Liver (tissue), 9 donors: ENCODE results near the gene ABAT. TPM values are rescaled to one million over a fixed set of nuclear protein-coding genes. Genes with fewer than 3 reads are reported as not detected.

ENCODE experiments used
- DNase-seq: peaks from one replicate; pipeline ENCODE4 v3.0.0-alpha.2; 2017; ENCODE audit warnings: low spot score
- H3K27ac ChIP-seq, 2 donors: one replicate each; pipeline ENCODE4 v1.7.0; 2013; ENCODE audit warnings: inconsistent platforms in 2 of 2, low read length in 2 of 2, control low read depth in 1 of 2, low read depth in 1 of 2, mild to moderate bottlenecking in 1 of 2
- H3K27me3 ChIP-seq, 4 donors: one replicate each; pipeline versions ENCODE4 v1.6.1 to v1.7.0; 2013; ENCODE audit warnings: low read length in 3 of 4, inconsistent platforms in 1 of 4, mild to moderate bottlenecking in 1 of 4, moderate library complexity in 1 of 4; ENCODE audit not compliant: control insufficient read depth in 4 of 4, insufficient read depth in 4 of 4
- H3K36me3 ChIP-seq, 4 donors: one replicate each; pipeline versions ENCODE4 v1.6.1 to v1.7.0; 2013; ENCODE audit warnings: low read length in 3 of 4, mild to moderate bottlenecking in 3 of 4, low read depth in 1 of 4, moderate library complexity in 1 of 4; ENCODE audit not compliant: control insufficient read depth in 4 of 4, insufficient read depth in 3 of 4
- H3K4me1 ChIP-seq, 4 donors: one replicate each; pipeline versions ENCODE4 v1.6.1 to v1.7.0; 2013; ENCODE audit warnings: low read length in 3 of 4, mild to moderate bottlenecking in 3 of 4, moderate library complexity in 1 of 4; ENCODE audit not compliant: control insufficient read depth in 4 of 4, insufficient read depth in 4 of 4
- H3K4me3 ChIP-seq, 3 donors: one replicate each; pipeline versions ENCODE4 v1.6.1 to v1.7.0; 2013; ENCODE audit warnings: low read length in 3 of 3, control low read depth in 1 of 3, low read depth in 1 of 3, mild to moderate bottlenecking in 1 of 3
- H3K9ac ChIP-seq, 2 donors: one replicate each; pipeline ENCODE4 v1.7.0; 2013; ENCODE audit warnings: low read length in 2 of 2, mild to moderate bottlenecking in 2 of 2, moderate library complexity in 2 of 2, control low read depth in 1 of 2, low read depth in 1 of 2
- H3K9me3 ChIP-seq, 4 donors: one replicate each; pipeline versions ENCODE4 v1.6.1 to v1.7.0; 2013; ENCODE audit warnings: low read length in 3 of 4; ENCODE audit not compliant: control insufficient read depth in 4 of 4
- ATF3 ChIP-seq: IDR thresholded peaks from 2 replicates; pipeline ENCODE4 v1.6.1; 2016; ENCODE audit warnings: antibody characterized with exemption
- CTCF ChIP-seq: fragments of 150-350 bp; IDR thresholded peaks from 2 replicates; pipeline ENCODE4 v1.5.1; 2017; ENCODE audit warnings: improper control_type of control experiment, low read depth, low read length; ENCODE audit not compliant: missing input control
- EGR1 ChIP-seq, 2 donors: IDR thresholded peaks; 2 replicates each; pipeline ENCODE4 v1.6.1; 2016 to 2018; ENCODE audit warnings: antibody characterized with exemption in 2 of 2, low read depth in 2 of 2
- FOXA1 ChIP-seq: IDR thresholded peaks from 2 replicates; pipeline ENCODE4 v1.6.1; 2016; ENCODE audit warnings: antibody characterized with exemption
- FOXA2 ChIP-seq: IDR thresholded peaks from 2 replicates; pipeline ENCODE4 v1.6.1; 2016; ENCODE audit warnings: antibody characterized with exemption
- GABPA ChIP-seq, 2 donors: IDR thresholded peaks in 1 of 2; conservative IDR thresholded peaks in 1 of 2; 2 replicates each; pipeline ENCODE4 v1.6.1; 2016; ENCODE audit warnings: antibody characterized with exemption in 2 of 2, mild to moderate bottlenecking in 1 of 2, moderate library complexity in 1 of 2
- HNF4A ChIP-seq, 2 donors: conservative IDR thresholded peaks; 2 replicates each; pipeline ENCODE4 v1.6.1; 2016; ENCODE audit warnings: antibody characterized with exemption in 2 of 2, mild to moderate bottlenecking in 2 of 2
- HNF4G ChIP-seq: IDR thresholded peaks from 2 replicates; pipeline ENCODE4 v1.6.1; 2016; ENCODE audit warnings: antibody characterized with exemption
- JUND ChIP-seq, 2 donors: IDR thresholded peaks; 2 replicates each; pipeline ENCODE4 v1.6.1; 2016; ENCODE audit warnings: antibody characterized with exemption in 2 of 2
- MAX ChIP-seq: IDR thresholded peaks from 2 replicates; pipeline ENCODE4 v1.6.1; 2016; ENCODE audit warnings: antibody characterized with exemption
- NR2F2 ChIP-seq: IDR thresholded peaks from 2 replicates; pipeline ENCODE4 v1.6.1; 2016; ENCODE audit warnings: antibody characterized with exemption
- RAD21 ChIP-seq, 2 donors: IDR thresholded peaks; 2 replicates each; pipeline ENCODE4 v1.6.1; 2016; ENCODE audit warnings: antibody characterized with exemption in 2 of 2, mild to moderate bottlenecking in 2 of 2
- REST ChIP-seq: IDR thresholded peaks from 2 replicates; pipeline ENCODE4 v1.6.1; 2016; ENCODE audit warnings: antibody characterized with exemption, mild to moderate bottlenecking
- RXRA ChIP-seq, 2 donors: IDR thresholded peaks; 2 replicates each; pipeline ENCODE4 v1.6.1; 2017 to 2018; ENCODE audit warnings: antibody characterized with exemption in 2 of 2, mild to moderate bottlenecking in 1 of 2
- SP1 ChIP-seq: IDR thresholded peaks from 2 replicates; pipeline ENCODE4 v1.6.1; 2018; ENCODE audit warnings: antibody characterized with exemption, mild to moderate bottlenecking
- TAF1 ChIP-seq: conservative IDR thresholded peaks from 2 replicates; pipeline ENCODE4 v1.6.1; 2016; ENCODE audit warnings: antibody characterized with exemption, mild to moderate bottlenecking
- YY1 ChIP-seq: IDR thresholded peaks from 2 replicates; pipeline ENCODE4 v1.6.1; 2016; ENCODE audit warnings: antibody characterized with exemption, mild to moderate bottlenecking
- ZBTB33 ChIP-seq: IDR thresholded peaks from 2 replicates; pipeline ENCODE4 v1.6.1; 2016; ENCODE audit warnings: antibody characterized with exemption
- WGBS: extraction: QIAGEN DNeasy Blood & Tissue Kit; methylation state at CpG from one replicate; pipeline ENCODE4 v1.1.7; 2013; 5-methylcytosine and 5-hydroxymethylcytosine counted together
- polyA plus RNA-seq, 2 donors: library from polyadenylated mRNA; stranded (reverse) in 1 of 2; unstranded in 1 of 2; fragments of 200-250 nt in 1 of 2; fragments of >200 nt in 1 of 2; fragmentation: Nextera tagmentation in 1 of 2; extraction: Ambion mirVana in 1 of 2; gene quantifications; one replicate each; pipeline versions ENCODE4 v1.2.1 to v1.2.3, GENCODE V29; 2013 to 2015
- total RNA-seq, 2 donors: library from RNA; depleted of rRNA; stranded (reverse); fragments of >200 nt; gene quantifications; one replicate each; pipeline ENCODE4 v1.2.3, GENCODE V29; 2014
- donor health status: healthy.
- donor health status: healthy.
- donor health status: healthy.
- donor health status: healthy.
- donor health status: healthy.

ABAT gene
- total and polyA plus RNA-seq, 4 donors, result 52.4 to 205 (median 141) TPM

DNA sequence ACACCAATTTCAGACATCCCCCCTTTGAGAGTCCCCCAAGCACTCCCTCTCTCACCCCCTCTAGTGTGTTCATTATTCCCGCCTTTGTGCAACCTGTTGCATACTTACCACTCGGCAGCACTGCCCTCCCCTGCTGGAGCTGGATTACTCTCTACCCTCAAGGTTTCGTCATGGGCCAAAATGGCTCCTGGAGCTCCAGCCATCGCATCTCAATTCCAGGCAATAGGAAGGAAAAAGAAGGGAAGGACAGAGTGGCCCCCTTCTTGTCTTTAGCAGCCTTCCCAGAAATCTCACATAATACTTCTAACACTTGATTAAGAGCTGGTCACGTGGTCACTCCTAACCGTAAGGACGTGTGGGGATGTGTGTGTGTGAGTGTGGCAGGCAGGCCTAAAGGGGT lies 102.8 kb downstream of the ABAT start:
- Histone ChIP-seq H3K9ac (no peak overlapping the region), H3K9me3 (no peaks in the 10 kb centered on the region), H3K27ac (no peak overlapping the region), H3K27me3 (no peaks in the 10 kb centered on the region), H3K4me1 (no peaks in the 10 kb centered on the region), H3K4me3 (no peak overlapping the region), H3K36me3 (peaks cover 22 to 86% (median 63%) of the 10 kb centered on the region in 4 donors)
- TF ChIP-seq TAF1 (no peak), HNF4G (no peak), YY1 (no peak), EGR1 (IDR thresholded peaks at IDR 0.05; ENCODE audit: low read depth in 2 of 2) (no peak), FOXA1 (no peak), NR2F2 (no peak), GABPA (IDR thresholded peaks at IDR 0.05 in 1 of 2, conservative IDR thresholded peaks at IDR 0.05 in 1 of 2) (no peak), RAD21 (IDR thresholded peaks at IDR 0.05) (no peak), REST (no peak), JUND (IDR thresholded peaks at IDR 0.05) (no peak), MAX (no peak), ZBTB33 (no peak), FOXA2 (no peak), CTCF (no peak), ATF3 (no peak)
- WGBS, result 85% methylated on average over 7 of the region's 7 CpGs
- no peak for DNase-seq

DNA sequence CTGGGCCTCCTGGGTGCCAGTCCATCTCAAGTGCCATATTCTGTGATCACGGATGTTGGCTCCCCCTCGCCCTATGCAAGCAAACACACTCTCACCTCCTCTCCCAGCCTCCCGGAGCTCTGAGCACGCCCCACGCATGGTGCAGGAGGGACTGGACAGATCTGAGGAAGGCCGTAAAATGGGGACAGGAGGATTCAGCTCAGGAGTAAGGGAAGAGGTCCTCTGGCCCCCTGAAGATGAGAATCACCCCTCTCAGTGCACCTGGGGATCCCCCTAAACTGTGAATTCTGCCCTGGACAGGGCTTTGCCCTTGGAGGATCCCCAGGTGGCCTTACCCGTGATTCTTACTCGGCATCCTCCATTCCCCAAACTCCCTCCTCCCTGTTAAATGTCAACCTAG lies 107.4 kb downstream of the ABAT start:
- Histone ChIP-seq H3K4me3 (no peak overlapping the region), H3K9me3 (no peaks in the 10 kb centered on the region), H3K9ac (no peak overlapping the region), H3K27me3 (no peaks in the 10 kb centered on the region), H3K4me1 (no peaks in the 10 kb centered on the region), H3K27ac (no peak overlapping the region), H3K36me3 (peaks cover 11 to 64% (median 41%) of the 10 kb centered on the region in 4 donors)
- WGBS, result 94% methylated on average over 8 of the region's 8 CpGs
- DNase-seq, result no peak
- TF ChIP-seq CTCF (no peak), GABPA (IDR thresholded peaks at IDR 0.05 in 1 of 2, conservative IDR thresholded peaks at IDR 0.05 in 1 of 2) (no peak), YY1 (no peak), HNF4A (conservative IDR thresholded peaks at IDR 0.05) (no peak), EGR1 (IDR thresholded peaks at IDR 0.05; ENCODE audit: low read depth in 2 of 2) (no peak), ZBTB33 (no peak), FOXA2 (no peak), RXRA (IDR thresholded peaks at IDR 0.05) (no peak), SP1 (no peak), HNF4G (no peak)
